GM19324 (cell line): Measurements from ENCODE around the gene PDK2.
A peak's percentile ranks its signal among the peaks of the same experiment; 100 is the strongest.

Experiments
- ATAC-seq: cut with Tn5 transposase; IDR thresholded peaks from one replicate; pipeline ENCODE4 v1.9.1; 2021; ENCODE audit warnings: mild to moderate bottlenecking, moderate library complexity; ENCODE audit not compliant: unreplicated experiment, low FRiP score

The PDK2 gene

DNA sequence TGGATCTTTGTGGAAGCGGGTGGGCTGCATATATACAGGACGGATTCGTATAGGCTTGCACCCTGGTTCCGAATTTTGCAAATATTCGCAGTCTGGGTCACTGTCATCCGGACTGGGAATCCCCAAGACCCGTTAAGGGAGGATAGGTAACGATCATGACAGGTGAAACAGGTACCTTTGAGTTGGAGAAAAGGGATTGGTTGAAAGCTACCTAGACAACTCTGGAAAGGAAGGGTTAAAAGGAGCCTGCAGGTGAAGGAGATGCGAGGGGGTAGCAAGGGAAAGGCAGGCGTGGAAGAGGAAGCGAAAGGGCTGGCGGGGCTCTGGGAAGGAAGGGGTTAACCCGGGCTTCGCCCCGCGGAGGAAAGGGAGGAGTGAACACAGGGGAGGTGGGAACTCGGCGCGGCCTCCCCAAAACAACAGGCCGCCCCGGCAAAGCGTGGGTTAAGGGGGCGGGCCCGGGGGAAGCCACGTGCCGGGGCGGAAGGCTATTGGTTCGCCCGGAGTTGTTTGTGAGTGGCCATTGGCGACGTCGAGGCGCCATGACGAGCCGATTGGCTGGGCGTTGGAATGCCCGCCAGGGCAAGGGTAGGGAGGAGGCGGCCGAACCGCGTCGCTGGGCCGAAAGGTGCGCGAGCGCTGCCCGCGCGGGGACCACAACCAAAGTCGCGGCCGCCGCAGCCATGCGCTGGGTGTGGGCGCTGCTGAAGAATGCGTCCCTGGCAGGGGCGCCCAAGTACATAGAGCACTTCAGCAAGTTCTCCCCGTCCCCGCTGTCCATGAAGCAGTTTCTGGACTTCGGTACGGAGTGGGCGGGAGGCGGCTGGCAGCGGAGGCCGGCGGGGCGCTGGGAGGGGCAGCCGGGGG is at the start of gene PDK2:
Gene PDK2, plus strand, starts transcription at position 599 of the 867 bp plus-strand sequence. Its CDS starts 85 bp downstream, at position 684.
- peak; percentile 96 for ATAC-seq

DNA sequence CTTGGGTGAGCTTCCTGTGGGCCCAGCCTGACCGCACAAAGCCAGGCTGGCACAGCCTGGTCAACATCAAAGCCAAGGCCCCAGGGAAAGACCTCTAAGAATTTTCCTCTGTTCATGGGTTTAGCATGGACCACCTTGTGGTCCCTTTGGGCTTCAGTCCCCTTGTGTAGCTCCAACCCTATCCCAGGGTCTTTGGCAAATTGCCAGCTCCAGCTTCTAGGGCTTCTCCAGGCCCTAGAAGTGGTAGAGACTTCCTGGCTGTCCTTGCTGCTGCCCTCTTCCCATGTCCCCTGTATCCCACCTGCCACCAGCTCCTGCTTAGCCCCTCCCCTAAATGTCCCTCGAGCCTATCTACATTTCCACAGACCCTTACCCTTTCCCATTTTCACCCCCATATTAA is 49.0 kb upstream of the PDK2 start:
- ATAC-seq, result no peak

DNA sequence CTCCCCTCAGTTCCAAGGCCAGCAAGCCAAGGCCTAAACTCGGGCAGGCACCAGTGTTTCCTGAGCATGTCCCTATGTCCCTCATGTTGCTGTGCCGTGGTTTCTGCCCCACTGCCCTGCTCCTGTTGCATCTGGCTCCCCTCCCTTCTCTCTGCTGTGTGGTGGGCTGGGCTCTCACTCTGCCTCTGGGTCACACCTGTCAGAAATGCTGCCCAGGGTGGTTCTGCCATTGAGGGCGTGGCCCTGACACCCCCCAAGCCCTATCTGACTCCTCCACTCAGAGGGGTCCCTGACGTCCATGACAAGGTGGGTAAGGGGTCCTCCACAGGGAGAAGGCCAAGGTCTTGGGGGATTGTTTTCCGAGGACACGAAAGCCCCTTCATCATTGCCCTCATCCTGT is 48.5 kb upstream of the PDK2 start:
- ATAC-seq, result no peak

DNA sequence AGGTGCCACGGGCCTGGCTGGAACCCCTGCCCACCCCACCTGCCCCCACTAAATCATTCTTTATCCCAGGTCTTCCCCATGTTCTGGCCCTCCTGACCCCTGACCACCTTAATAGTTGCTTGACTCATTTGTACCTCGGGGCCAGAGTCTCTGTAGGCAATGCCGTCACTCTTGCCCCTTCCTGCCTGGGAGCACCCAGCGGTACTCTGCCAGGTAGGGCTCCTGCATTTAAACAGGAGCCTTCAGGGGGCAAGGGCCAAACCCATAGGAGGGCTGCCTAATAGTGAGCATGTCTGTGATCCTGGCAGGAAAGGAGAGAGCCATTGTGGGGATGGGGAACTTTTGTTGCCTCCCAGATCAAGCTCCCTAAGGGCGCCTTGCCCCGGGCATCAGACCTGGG is 48.1 kb upstream of the PDK2 start:
- no peak for ATAC-seq

DNA sequence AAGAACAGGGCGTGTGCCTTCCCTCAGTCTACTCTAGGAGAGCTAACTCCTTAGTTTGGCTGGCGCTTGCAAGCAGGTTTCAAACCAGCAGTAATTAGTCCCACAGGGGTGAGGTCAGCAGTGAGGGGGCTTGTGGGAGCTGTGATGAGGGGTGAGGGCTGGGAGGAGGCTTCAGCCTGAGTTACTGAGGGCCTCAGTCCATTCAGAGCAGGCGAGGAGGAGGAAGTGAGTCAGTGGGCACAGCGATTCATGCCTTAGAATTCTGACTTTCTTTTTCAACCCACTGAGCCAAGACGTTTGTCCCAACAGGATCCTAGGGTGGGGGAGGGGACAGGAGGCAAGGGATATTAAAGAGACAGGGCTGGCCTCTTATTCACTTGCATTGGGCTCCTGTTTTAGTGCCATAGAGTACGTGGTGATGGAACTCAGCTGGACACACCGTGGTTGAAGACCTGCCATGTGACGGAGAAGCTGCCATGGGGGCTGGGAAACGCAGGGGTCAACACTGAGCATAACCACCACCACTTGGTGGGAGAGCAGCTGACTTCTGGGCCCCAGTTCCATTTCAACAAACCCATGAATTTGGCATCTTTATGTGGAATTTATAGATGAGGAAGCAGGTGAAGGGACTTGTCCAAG is 47.5 kb upstream of the PDK2 start:
- ATAC-seq, result no peak

DNA sequence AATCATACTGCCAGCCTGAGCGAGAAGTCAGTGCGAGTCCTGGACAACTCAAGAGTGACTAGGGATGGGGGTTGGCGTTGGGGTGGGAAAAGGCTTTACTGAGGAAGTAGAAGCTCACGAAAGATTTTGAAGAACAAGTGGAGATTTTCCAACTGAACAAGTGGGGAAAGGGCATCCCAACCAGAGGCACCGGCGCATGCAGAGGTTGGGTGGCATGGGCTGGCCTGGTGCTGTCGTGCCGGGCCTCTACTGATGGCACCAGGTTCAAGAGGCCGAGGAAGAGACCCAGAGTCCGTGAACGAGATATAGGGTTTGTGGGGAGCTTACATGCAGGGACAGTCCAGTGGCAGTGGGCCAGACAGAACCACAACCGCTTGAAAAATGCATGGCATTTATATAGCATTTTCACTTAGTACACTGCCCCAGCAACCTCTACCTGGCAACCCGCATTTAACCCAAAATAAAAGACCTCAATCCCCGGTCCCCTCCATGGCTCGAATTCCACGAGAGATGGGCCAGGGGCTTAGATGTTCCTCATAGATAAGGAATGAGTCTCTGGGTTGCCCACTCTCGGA is 46.9 kb upstream of the PDK2 start:
- no peak for ATAC-seq

DNA sequence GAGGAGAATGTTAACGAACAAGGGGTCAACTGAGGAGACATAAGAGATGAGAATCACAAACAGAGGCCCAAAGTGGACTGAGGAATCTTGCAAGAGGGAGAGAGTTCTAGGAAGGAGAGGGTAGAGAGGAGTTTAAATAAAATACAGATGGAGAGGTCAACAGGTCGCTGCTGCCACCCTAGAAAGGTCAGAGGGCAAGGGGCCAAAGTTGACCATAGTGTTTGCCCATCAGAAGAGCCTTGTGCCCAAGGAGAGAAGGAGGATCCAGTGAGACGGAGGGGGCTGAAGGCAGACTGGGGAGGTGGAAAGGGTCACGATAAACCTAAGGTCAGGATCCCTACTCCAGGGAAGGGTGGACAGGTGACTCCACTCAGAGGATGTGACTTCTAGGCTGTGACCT is 46.2 kb upstream of the PDK2 start:
- ATAC-seq, result no peak

DNA sequence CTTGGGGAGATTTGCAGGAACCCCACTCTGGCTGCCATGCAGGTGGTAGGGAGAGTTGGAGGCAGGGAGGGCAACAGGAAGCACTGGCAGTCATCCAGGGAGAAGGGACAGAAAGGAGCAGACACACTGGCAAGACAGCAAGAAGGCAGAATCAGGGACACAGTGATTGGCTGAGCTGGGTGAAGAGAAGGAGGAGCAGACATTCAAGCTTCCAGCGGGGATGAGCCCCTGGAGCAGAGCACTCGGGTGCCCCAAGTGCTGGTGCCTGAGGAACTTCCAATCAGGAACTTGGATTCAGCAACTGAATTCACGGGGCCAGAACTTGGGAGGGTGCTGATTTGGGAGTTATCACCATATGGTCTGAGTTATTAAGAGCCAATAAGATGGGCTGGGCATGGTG is 45.5 kb upstream of the PDK2 start:
- no peak for ATAC-seq

DNA sequence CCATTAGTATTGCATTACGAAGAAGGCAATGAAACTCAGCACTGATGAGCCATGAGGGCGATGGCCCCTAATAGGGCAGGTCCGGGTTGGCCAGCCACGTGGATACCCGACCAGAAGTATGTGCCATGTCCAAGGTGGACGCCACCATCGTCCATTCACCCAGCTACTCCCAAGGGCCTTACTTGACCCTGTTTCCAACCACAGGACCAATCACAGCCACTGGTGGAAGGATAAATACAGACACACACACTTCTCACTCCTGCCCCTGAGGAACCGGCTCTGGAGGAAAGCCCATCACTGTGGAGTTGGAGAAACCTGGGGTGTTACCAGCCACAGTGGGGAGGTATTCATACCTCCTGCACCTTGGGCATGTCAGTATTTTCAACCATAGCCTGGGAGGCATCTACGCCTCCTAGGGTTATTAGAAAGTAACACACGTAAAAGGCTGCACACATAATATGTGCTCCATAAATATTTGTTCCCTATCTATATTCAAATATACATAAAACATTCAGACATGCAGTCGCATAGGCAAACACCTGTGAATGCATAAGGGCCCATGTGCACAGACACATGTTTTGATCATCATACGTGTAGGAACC is 44.6 kb upstream of the PDK2 start:
- no peak for ATAC-seq

DNA sequence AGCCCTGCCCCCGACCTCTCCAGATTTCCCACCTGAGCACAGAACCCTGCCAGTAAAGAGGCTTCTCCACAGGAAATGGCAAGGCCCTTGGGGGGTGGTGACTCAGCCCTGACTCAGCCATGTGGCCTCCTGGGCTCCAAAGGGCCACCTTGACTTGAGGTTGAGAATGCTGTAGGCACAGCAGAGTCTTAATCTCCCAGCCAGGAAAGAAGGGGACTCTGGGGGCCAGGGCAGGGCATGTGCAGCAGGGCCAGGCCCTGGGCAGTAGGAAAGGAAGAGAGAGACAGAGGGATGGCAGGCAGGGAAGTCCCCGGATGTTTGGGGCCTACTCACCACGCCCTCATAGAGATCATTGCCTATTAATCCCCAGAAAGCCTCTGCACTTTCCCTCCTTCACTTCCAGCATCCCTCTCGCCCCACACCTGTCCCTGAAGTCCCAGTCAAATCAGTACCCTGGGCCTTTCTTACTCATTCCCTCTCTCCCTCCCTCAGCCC is 44.0 kb upstream of the PDK2 start:
- no peak for ATAC-seq

DNA sequence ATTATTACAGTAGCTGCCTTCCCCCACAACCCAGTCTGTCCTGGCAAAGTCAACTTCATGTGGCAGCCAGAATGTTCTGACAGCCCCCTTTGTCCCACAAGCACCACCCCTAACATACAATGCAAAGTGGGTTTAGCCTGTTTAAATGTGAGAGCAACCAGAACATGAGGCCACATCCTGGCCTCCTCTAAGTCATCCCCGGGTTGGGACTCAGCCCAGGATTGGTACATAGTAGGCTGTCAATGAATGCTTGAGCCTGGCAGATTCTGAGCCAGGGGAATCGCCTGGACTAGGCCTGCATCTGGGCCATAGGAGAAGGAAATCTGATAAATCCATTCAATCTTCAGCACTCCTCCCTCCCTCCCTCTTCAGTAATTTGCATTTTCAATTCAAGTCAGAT is 43.5 kb upstream of the PDK2 start:
- no peak for ATAC-seq

DNA sequence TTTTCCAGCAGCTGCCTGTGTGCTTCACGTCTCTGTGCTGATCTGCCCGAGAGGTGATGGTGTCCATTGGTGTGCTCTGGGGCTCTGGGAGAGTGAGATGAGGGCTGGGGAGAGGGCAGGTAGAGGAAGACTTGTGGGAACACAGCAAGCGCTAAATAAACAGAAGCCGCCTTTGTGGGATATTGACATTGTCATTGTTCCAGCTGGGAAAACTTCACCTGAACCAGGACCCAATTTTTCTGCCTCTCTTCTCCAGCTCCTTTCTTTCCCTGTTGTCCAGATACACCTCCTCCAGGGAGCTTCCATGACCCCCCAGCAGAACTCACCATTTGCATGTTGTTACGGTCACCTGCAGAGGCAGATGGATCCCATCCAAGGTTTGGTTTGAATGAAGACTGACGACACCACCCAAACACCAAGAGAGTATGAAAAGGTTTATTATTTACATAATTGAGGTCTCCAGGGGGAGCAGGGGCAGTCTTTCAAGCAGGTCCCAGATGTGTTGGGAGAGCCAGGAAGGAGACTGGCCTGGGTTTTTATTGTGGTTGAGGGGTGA is 42.8 kb upstream of the PDK2 start:
- no peak for ATAC-seq

DNA sequence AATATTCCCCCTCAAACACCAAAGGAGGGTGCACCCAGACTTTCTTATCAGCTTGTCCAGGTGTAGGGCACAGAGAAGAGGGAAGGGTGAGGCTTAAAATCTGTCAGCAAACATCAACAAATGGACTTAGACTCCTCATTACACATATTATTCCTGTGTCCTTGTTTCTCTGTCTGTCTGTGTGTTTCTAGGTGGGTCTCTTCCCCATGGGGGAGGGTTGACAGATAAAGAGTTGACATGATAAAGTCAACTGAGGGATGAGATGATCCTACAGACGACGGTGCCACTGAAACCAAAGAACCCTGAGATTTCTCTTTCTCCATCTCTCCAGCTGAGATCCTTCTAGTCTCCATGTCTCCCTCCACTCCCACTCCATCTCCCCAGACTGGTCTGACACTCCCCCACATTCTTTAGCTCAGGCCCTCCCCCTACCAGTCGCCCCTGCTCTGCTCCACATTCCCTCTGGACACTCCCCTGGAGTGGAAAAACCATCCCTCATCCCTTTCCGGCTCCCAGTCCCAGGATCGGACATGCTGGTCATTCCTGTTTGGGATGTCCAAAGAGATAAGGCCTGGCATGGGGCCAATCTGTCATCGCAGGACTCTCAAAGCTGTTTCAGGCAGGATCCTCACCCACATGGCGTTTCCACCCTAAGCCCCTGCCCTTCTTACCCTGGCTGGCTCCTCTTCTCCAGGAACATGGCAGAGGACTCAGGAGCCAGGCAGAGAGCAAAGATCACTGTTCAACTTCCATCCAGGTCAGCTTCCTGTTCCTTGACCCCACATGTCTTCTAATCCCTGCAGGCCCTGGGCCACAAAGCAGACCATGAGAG is 42.1 kb upstream of the PDK2 start:
- ATAC-seq, result no peak

DNA sequence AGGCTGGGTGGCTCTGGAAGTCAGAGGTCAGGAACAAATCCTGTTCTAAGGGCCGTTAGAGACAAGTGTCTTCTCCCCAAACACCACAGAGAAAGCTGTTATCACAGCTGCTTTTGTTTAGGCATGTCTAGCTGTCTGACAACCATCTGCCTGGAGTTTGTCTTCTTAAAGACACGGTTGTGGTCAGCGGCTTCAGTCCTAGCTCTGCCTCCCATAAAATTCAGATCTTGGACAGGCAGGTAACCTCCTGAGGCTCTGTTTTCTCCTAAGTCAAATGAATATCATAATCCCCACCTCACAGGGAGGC is 41.5 kb upstream of the PDK2 start:
- ATAC-seq, result no peak

DNA sequence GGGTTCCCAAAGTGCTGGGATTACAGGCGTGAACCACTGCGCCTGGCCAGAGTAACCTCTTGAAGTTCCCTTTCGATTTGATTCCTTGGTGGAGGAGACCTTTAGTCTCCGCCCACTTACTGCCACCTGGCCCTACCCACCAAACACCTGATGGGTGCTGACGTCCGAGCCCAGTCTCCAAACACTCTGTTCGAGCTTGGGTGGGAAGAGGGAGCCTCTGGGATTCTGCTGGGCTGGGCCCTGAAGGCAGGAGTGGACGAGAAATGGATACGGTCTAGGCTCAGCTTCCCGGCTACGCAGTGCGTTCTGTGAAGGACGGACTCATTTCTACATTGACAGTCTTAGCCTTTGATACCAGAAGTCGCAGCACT is 40.1 kb upstream of the PDK2 start:
- no peak for ATAC-seq

DNA sequence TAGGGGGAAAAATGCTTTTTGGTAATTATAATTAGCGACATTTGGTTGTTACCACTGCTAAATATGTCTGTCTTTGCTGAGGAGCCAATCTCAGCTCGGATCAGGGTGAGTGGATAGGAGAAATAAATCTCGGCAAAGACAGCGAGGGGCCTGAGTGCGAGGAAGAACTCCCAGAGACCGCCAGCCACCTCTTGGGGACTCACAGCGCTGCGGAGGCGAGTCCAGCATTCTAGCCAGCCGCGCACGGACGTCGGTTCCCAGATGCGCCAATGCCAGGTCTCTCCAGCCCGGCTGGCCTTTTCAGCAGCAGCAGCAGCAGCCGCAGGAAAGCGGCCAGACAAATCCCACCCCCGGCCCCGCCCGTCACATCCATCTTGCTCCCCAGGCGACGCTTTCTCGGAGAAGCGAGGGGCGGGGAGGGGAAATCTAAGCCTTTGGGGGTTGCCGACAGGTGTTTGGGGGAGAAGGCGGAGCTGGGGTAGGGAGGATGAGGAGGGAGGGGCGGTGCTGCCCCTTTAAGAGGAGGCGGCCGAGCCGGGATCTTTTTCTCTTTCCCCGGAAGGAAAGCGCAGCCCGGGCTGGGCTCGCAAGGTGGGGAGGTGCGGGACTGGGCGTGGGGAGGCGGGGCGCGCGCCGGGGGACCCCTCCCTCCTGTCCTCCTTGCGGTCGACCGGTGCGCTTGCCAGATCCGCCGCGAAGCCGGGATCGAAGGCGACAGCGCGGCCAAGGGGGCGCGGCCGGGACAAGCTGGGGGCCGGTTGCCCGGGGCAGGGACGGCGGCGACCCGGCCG is 39.5 kb upstream of the PDK2 start, which contains the start of gene ITGA3:
Gene ITGA3, plus strand, starts transcription at position 685 of the 791 bp plus-strand sequence. CDS start 330 bp downstream, outside the sequence.
- peak; percentile 60 for ATAC-seq

DNA sequence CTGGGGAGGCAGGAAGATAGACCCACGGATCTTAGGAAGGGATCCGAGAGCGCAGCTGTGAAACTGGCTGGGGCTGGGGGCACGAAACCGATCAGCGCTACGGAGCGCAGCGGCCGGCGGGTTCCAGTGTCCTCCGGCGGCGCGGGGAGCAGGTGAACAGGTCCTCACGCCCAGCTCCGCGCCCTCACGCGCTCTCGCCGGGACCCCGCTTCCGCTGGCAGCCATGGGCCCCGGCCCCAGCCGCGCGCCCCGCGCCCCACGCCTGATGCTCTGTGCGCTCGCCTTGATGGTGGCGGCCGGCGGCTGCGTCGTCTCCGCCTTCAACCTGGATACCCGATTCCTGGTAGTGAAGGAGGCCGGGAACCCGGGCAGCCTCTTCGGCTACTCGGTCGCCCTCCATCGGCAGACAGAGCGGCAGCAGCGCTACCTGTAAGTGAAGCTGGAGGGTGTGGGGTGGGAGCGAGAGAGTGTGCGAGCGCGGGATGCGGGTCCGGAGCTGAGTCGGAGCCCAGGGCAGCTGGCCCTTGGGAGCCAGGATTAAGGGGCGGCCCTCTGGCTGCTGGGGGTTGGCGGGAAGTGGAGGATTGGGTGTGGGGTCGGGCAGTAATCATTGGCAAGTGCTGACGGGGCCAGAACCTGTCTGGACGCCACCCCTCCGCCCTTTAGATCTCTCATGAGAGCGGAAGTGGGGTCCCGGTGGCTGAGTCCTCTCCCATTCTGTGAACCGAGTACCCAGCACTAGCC is 38.8 kb upstream of the PDK2 start:
- ATAC-seq, result peak; percentile 42

DNA sequence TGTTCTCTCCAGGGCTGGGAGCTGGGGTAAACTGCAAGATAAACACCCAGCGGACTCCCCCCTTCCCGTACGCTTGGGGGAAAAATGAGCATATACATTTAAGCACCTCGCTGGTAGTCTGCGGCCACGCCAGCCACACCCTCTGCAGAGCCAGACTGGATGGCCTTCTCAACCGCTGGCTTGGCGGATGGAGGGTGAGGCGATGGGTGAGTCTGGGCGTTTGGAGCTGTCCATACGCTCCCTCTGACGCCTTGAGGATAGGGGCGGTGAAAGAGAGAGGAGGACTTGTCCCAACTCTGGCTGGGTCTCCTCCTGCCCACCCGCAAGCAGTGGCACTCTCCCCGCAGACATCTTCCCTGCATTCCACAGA is 38.2 kb upstream of the PDK2 start:
- ATAC-seq, result no peak

DNA sequence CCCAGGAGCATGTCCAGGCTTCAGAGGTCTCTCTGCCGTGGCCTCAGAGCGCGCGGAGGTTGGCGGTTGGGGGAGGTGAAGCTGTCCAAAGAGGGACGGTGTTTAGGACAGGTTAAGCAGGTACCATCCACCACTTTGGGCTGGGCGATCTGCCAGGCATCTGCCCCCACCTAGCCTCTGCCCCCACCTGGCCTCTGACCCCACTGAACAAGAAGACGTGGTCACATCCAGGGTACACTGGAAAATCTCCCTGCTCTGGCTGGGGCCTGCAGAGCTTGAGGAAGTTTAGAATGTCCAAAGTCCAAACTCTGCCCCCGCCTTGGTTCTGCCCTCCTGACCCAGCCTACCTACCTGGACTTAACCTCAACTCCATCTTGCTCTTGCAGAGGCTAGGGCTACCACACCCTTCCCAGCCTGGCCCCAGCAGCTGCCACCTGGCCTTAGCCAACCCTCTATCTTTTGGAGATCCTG is 37.6 kb upstream of the PDK2 start:
- no peak for ATAC-seq
